ENCODE data around the gene TENT4B. TPM values are rescaled to one million over a fixed set of nuclear protein-coding genes. Genes with fewer than 3 reads are reported as not detected.
"Not testable (repeated sequence)": the region's sequence is repeated elsewhere in the genome, so short reads cannot be mapped to it uniquely, and the experiment has no call there.

The TENT4B gene
- total RNA-seq = 19.8 and 20.0 TPM in 2 replicates

- Mint-ChIP-seq H3K27ac (peak within 1 kb of the TSS; percentile 94), H3K9me3 (no peaks in the 10 kb centered on the region), H3K4me3 (peak within 1 kb of the TSS; percentile 92), H3K27me3 (ENCODE audit: insufficient read depth) (no peaks in the 10 kb centered on the region), H3K4me1 (ENCODE audit: low read depth) (peaks cover 41% of the 10 kb centered on the region), H3K36me3 (ENCODE audit: low read depth) (peaks cover 5% of the 10 kb centered on the region)
- intact Hi-C loops (cut with micrococcal nuclease) = loop anchor here (1.0 to 5.0 kb wide), 10 partner anchors 32 to 653 kb away; partner anchors contain the start of genes HEATR3 and NKD1
- peak; percentile 86 for DNase-seq (ENCODE audit: low spot score)
Measured at GRCh38 chr16:50152807-50153595, at the start of gene TENT4B. Gene TENT4B (plus strand): TSS chr16:50153306. CDS start chr16:50153622, 316 bp downstream.

DNA sequence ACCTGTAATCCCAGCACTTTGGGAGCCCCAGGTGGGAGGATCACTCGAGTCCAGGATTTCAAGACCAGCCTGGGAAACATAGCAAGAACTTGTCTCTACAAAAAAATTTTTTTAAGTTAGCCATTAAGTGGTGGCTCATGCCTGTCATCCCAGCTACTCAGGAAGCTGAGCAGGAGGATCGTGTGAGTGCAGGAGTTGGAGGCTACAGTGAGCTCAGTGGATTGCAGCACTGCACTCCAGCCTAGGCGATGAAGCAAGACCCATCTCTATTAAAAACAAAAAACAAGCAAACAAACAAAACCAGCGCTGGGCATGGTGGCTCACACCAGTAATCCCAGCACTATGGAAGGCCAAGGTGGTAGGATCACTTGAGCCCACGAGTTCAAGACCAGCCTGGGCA lies 49.3 kb upstream of the TENT4B start:
- intact Hi-C loops (cut with micrococcal nuclease) = no loop called here
- no peaks in the 10 kb centered on the region for H3K27me3 Mint-ChIP-seq (ENCODE audit: insufficient read depth)
- peaks cover 18% of the 10 kb centered on the region for H3K4me1 Mint-ChIP-seq (ENCODE audit: low read depth)
- H3K9me3 Mint-ChIP-seq = no peaks in the 10 kb centered on the region
- H3K4me3 Mint-ChIP-seq = no peak overlapping the region
- H3K27ac Mint-ChIP-seq = no peak overlapping the region
- peaks cover 41% of the 10 kb centered on the region for H3K36me3 Mint-ChIP-seq (ENCODE audit: low read depth)
- DNase-seq (ENCODE audit: low spot score) = no peak

GRCh38 chr16:50114357-50115129 lies 38.6 kb upstream of the TENT4B start:
- H3K36me3 Mint-ChIP-seq (ENCODE audit: low read depth) = no peaks in the 10 kb centered on the region
- no peak overlapping the region for H3K4me3 Mint-ChIP-seq

GRCh38 chr16:50120711-50121110 lies 32.4 kb upstream of the TENT4B start:
- Mint-ChIP-seq H3K36me3 (ENCODE audit: low read depth) (peaks cover 4% of the 10 kb centered on the region), H3K27ac (peak overlapping the region; percentile 85), H3K4me1 (ENCODE audit: low read depth) (peaks cover 54% of the 10 kb centered on the region), H3K4me3 (no peak overlapping the region), H3K9me3 (peaks cover 5% of the 10 kb centered on the region), H3K27me3 (ENCODE audit: insufficient read depth) (no peaks in the 10 kb centered on the region)
- intact Hi-C loops (cut with micrococcal nuclease) = loop anchor here (1.0 kb wide), 2 partner anchors 18 to 32 kb away; no protein-coding TSS in a partner anchor
- no peak for DNase-seq (ENCODE audit: low spot score)

More at GRCh38 chr16:50114357-50115129, 38.6 kb upstream of the TENT4B start:
- intact Hi-C loops (cut with micrococcal nuclease) = no loop called here
- Mint-ChIP-seq H3K27ac (no peak overlapping the region), H3K27me3 (ENCODE audit: insufficient read depth) (no peaks in the 10 kb centered on the region), H3K9me3 (no peaks in the 10 kb centered on the region), H3K4me1 (ENCODE audit: low read depth) (peaks cover 6% of the 10 kb centered on the region)
- DNase-seq (ENCODE audit: low spot score) = no peak

- H3K27ac Mint-ChIP-seq = peak overlapping the region; percentile 85
Measured at GRCh38 chr16:50121278-50121677, 31.8 kb upstream of the TENT4B start.

GRCh38 chr16:50121721-50122445 lies 31.2 kb upstream of the TENT4B start:
- H3K27ac Mint-ChIP-seq = peak overlapping the region; percentile 85
- peak; percentile 63 for DNase-seq (ENCODE audit: low spot score)
- H3K4me3 Mint-ChIP-seq = peak overlapping the region; percentile 48
- peaks cover 5% of the 10 kb centered on the region for H3K9me3 Mint-ChIP-seq
- H3K27me3 Mint-ChIP-seq (ENCODE audit: insufficient read depth) = no peaks in the 10 kb centered on the region
- intact Hi-C loops (cut with micrococcal nuclease) = loop anchor here (1.0 kb wide), 2 partner anchors 20 to 30 kb away; no protein-coding TSS in a partner anchor
- H3K36me3 Mint-ChIP-seq (ENCODE audit: low read depth) = peaks cover 4% of the 10 kb centered on the region
- H3K4me1 Mint-ChIP-seq (ENCODE audit: low read depth) = peaks cover 55% of the 10 kb centered on the region

More at GRCh38 chr16:50121278-50121677, 31.8 kb upstream of the TENT4B start:
- peaks cover 5% of the 10 kb centered on the region for H3K9me3 Mint-ChIP-seq
- no peak for DNase-seq (ENCODE audit: low spot score)
- H3K27me3 Mint-ChIP-seq (ENCODE audit: insufficient read depth) = no peaks in the 10 kb centered on the region
- H3K36me3 Mint-ChIP-seq (ENCODE audit: low read depth) = peaks cover 4% of the 10 kb centered on the region
- H3K4me1 Mint-ChIP-seq (ENCODE audit: low read depth) = peaks cover 55% of the 10 kb centered on the region
- peak overlapping the region; percentile 48 for H3K4me3 Mint-ChIP-seq
- intact Hi-C loops (cut with micrococcal nuclease) = loop anchor here (1.0 kb wide), 2 partner anchors 19 to 31 kb away; no protein-coding TSS in a partner anchor

DNA sequence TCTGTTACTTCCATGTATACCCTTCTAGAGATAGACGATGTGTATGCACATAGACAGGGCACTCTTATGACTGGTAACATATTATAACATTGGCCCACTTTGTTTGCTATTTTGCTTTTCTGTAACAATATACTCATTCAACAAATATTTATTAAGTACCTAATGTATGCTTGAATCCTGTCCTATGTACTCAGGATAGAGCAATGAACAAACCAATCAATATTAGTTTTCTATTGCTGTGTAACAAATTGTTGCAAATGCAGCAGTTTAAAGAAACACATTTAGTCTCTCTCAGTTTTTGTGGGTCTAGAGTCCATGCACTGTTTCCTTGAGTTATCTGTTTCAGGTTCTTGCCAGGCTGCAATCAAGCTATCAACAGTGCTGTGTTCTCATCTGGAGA lies 29.7 kb upstream of the TENT4B start:
- Mint-ChIP-seq H3K27me3 (ENCODE audit: insufficient read depth) (no peaks in the 10 kb centered on the region), H3K4me1 (ENCODE audit: low read depth) (peaks cover 55% of the 10 kb centered on the region), H3K9me3 (peaks cover 5% of the 10 kb centered on the region), H3K4me3 (no peak overlapping the region), H3K36me3 (ENCODE audit: low read depth) (peaks cover 4% of the 10 kb centered on the region), H3K27ac (peak overlapping the region; percentile 15)
- intact Hi-C loops (cut with micrococcal nuclease) = no loop called here
- DNase-seq (ENCODE audit: low spot score) = no peak

DNA sequence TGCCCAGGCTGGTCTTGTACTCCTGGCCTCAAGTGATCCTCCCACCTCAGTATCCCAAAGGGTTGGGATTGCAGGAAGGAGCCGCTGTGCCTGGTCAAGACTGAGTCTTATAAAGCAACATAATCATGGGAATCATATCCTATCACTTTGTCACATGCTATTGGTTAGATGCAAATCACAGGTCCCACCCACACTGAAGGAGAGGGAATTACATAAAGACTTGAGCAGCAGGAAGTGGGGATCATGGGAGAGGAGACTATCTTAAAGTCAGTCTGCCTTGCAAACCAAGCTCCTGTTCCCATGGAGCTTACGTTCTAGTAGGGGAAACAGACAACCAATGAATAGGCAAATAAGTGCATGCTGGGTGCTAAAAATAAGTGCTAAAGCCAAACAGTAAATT lies 28.3 kb upstream of the TENT4B start:
- no peak for DNase-seq (ENCODE audit: low spot score)
- H3K36me3 Mint-ChIP-seq (ENCODE audit: low read depth) = peaks cover 4% of the 10 kb centered on the region
- peaks cover 46% of the 10 kb centered on the region for H3K4me1 Mint-ChIP-seq (ENCODE audit: low read depth)
- no peak overlapping the region for H3K4me3 Mint-ChIP-seq
- no peak overlapping the region for H3K27ac Mint-ChIP-seq
- H3K9me3 Mint-ChIP-seq = peaks cover 5% of the 10 kb centered on the region
- intact Hi-C loops (cut with micrococcal nuclease) = no loop called here
- H3K27me3 Mint-ChIP-seq (ENCODE audit: insufficient read depth) = no peaks in the 10 kb centered on the region

DNA sequence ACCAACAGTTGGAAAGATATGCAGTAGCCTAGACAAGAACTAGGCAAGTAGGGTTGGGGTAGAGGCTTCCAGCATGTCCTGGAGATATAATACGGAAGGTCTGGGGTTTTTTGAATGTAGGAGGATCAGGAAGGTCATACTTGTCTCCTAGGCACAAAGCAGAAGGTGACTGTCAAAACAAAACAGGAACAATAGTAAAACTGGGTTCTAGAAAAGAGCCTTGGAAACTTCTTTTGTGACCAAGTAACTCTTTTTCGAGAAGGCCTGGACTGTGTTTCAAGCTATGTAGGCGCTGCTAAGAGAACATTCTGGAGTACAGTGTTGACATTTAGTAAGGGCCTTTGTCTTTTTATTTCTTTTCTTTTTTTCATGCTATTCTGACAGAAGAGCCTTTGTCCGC lies 26.9 kb upstream of the TENT4B start:
- H3K4me1 Mint-ChIP-seq (ENCODE audit: low read depth) = peaks cover 32% of the 10 kb centered on the region
- H3K27me3 Mint-ChIP-seq (ENCODE audit: insufficient read depth) = no peaks in the 10 kb centered on the region
- intact Hi-C loops (cut with micrococcal nuclease) = no loop called here
- no peak for DNase-seq (ENCODE audit: low spot score)
- peaks cover 4% of the 10 kb centered on the region for H3K36me3 Mint-ChIP-seq (ENCODE audit: low read depth)
- no peak overlapping the region for H3K27ac Mint-ChIP-seq
- peaks cover 5% of the 10 kb centered on the region for H3K9me3 Mint-ChIP-seq
- H3K4me3 Mint-ChIP-seq = no peak overlapping the region

- DNase-seq (ENCODE audit: low spot score); H3K4me3 Mint-ChIP-seq; H3K27ac Mint-ChIP-seq; H3K36me3 Mint-ChIP-seq (ENCODE audit: low read depth); H3K27me3 Mint-ChIP-seq (ENCODE audit: insufficient read depth); intact Hi-C loops (cut with micrococcal nuclease); H3K4me1 Mint-ChIP-seq (ENCODE audit: low read depth); H3K9me3 Mint-ChIP-seq: not testable (repeated sequence)
Measured at GRCh38 chr16:50132571-50132970, 20.5 kb upstream of the TENT4B start.

DNA sequence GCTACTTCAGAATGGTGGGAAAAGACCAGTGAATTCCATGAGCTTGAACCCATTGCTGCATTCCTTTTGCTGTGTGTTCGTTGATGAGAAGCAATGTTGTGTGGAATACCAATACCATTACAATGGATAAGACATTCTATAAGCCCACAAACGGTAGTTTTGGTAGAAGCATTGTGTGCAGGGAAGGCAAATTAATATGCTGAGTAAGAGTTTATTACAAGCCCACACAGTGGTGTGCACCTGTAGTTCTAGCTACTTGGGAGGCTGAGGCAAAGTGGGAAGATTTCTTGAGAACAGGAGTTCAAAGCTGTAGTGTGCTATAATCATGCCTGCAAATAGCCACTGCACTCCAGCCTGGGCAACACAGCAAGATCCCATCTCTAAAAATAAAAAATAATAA lies 19.9 kb upstream of the TENT4B start:
- Mint-ChIP-seq H3K4me3 (no peak overlapping the region), H3K4me1 (ENCODE audit: low read depth) (peaks cover 7% of the 10 kb centered on the region), H3K9me3 (no peaks in the 10 kb centered on the region), H3K27me3 (ENCODE audit: insufficient read depth) (peaks cover 2% of the 10 kb centered on the region), H3K36me3 (ENCODE audit: low read depth) (no peaks in the 10 kb centered on the region), H3K27ac (no peak overlapping the region)
- intact Hi-C loops (cut with micrococcal nuclease) = no loop called here
- no peak for DNase-seq (ENCODE audit: low spot score)

DNA sequence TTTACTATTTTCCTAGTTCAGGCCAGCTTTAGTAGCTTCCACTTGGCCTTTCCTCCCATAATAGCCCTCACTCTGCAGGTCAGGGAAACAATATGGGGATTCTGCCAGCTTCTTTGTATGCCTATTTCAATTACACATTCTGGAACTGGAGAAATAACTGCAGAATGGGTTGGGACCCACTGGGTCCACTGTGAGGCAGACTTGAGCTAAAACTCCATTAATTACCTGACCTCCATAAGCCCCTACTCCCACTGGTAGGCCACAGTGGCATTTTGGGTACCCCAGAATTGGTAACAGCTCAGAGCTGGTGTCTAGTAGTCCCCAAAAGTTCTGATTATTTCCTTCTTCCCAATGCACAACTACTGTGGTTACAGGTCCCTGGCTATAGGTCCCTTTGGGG lies 16.7 kb upstream of the TENT4B start:
- intact Hi-C loops (cut with micrococcal nuclease) = no loop called here
- H3K9me3 Mint-ChIP-seq = no peaks in the 10 kb centered on the region

More for the DNA sequence above, 16.7 kb upstream of the TENT4B start:
- DNase-seq (ENCODE audit: low spot score) = no peak
- Mint-ChIP-seq H3K4me3 (no peak overlapping the region), H3K4me1 (ENCODE audit: low read depth) (peaks cover 7% of the 10 kb centered on the region), H3K36me3 (ENCODE audit: low read depth) (peaks cover 3% of the 10 kb centered on the region), H3K27me3 (ENCODE audit: insufficient read depth) (peaks cover 2% of the 10 kb centered on the region), H3K27ac (no peak overlapping the region)
